Measurements from ENCODE around the gene TMEM187. TPM values are rescaled to one million over a fixed set of nuclear protein-coding genes. Genes with fewer than 3 reads are reported as not detected.

Gene TMEM187
- total and polyA plus RNA-seq, 10 of the 15 experiments (the other 5 are each of a cell fraction or from before 2014, with no cell fraction given), result 0.45 to 8.5 (median 4.1) TPM

GRCh38 chrX:154019633-154020528 lies 47.3 kb downstream of the TMEM187 start, which contains the start of gene IRAK1 (continued):
- TF ChIP-seq SMAD1 (IDR thresholded peaks at IDR 0.05; ENCODE audit: low read depth, partially characterized antibody), result no peak
- no peak for TF ChIP-seq POU2F2 (IDR thresholded peaks at IDR 0.05; ENCODE audit: borderline replicate concordance, low read depth, low read length)
- TF ChIP-seq ZNF274 (IDR thresholded peaks at IDR 0.05; ENCODE audit: insufficient read depth, insufficient read length), result no peak
- TF ChIP-seq ZBTB4 (CRISPR knock-in tag; IDR thresholded peaks at IDR 0.05), result no peak
- no peak for TF ChIP-seq EZH2 (IDR thresholded peaks at IDR 0.05; ENCODE audit: borderline replicate concordance, control insufficient read depth, low read depth, low read length)
- TF ChIP-seq ATF2 (IDR thresholded peaks at IDR 0.05; ENCODE audit: low read length), result no peak
- no peak for TF ChIP-seq CHD4 (IDR thresholded peaks at IDR 0.05)
- no peak for TF ChIP-seq KAT2A (conservative IDR thresholded peaks at IDR 0.05; ENCODE audit: control insufficient read depth, low read depth, low read length)
- no peak for TF ChIP-seq HSF1 (IDR thresholded peaks at IDR 0.05; ENCODE audit: low read depth, low read length)
- no peak for TF ChIP-seq WRNIP1 (IDR thresholded peaks at IDR 0.05; ENCODE audit: borderline replicate concordance, low read depth, low read length)
- no peak for TF ChIP-seq IRF4 (IDR thresholded peaks at IDR 0.05; ENCODE audit: low read depth, low read length)
- TF ChIP-seq SMARCA5 (IDR thresholded peaks at IDR 0.05), result no peak
- TF ChIP-seq TBL1XR1 (IDR thresholded peaks at IDR 0.05; ENCODE audit: low read depth, low read length), result no peak
- TF ChIP-seq RELB (IDR thresholded peaks at IDR 0.05; ENCODE audit: low read depth), result no peak
- no peak for TF ChIP-seq FOXK2 (IDR thresholded peaks at IDR 0.05)
- no peak for TF ChIP-seq RFX5 (IDR thresholded peaks at IDR 0.05; ENCODE audit: low read depth, low read length)
- no peak for TF ChIP-seq MYB (IDR thresholded peaks at IDR 0.05; ENCODE audit: borderline replicate concordance, low read depth, low read length)
- TF ChIP-seq IRF3 (IDR thresholded peaks at IDR 0.05), result no peak
- no peak for TF ChIP-seq BACH1 (IDR thresholded peaks at IDR 0.05; ENCODE audit: borderline replicate concordance)
- TF ChIP-seq ATF7 (IDR thresholded peaks at IDR 0.05; ENCODE audit: low read depth), result no peak
- no peak for TF ChIP-seq SIN3A (IDR thresholded peaks at IDR 0.05; ENCODE audit: low read depth, low read length)

Measured in GM12878 (cell line).